ENCODE measurements around the gene LRRC36. TPM values are rescaled to one million over a fixed set of nuclear protein-coding genes. Genes with fewer than 3 reads are reported as not detected.
A peak's percentile ranks its signal among the peaks of the same experiment; 100 is the strongest.

LRRC36 gene
- total and polyA plus RNA-seq, 9 of the 15 experiments (the other 6 are each of a cell fraction or from before 2014, with no cell fraction given), result 0.09 to 0.40 (median 0.17) TPM; not detected in 1

DNA sequence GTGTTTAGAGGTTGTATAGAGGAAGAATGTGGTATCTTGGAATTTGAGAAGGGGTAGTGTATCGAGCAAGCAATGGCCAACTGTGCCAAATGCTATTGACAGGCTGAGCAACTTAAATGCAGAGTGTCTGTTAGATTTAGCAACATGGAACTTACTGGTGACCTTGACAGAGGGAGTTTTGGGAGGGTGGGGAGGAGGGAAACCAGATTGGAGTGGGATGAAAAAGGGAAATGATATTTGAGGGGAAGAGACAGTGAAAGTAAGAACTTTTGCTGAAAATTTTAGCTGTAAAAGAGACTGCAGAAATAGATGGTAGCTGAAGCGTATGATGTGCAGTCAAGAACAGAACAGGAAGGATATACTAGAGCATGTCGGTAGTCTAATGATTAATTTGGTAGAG is 1.1 kb downstream of the LRRC36 start:
- no peak for TF ChIP-seq FOXO4 (CRISPR knock-in tag; IDR thresholded peaks at IDR 0.05)
- TF ChIP-seq ZBTB49 (CRISPR knock-in tag; IDR thresholded peaks at IDR 0.05; ENCODE audit: borderline replicate concordance), result no peak
- 0 out of 2 replicates have a peak, but pooled peaks have one; percentile 35 for TF ChIP-seq ESRRA (IDR thresholded peaks at IDR 0.05; ENCODE audit: borderline replicate concordance, low read depth)
- BruUV-seq (replicated peaks), result no TSS peak
- no peaks in the 10 kb centered on the region for H3K9me1 ChIP-seq (ENCODE audit: control insufficient read depth, insufficient read depth, low read length)
- intact Hi-C loops (cut with micrococcal nuclease) (no loop called here), in situ Hi-C loops (cut with MboI) (no loop called here)
- WGBS (ENCODE audit: insufficient coverage, low coverage, missing lambda C conversion rate), result 45% methylated on average over 3 of the region's 3 CpGs
- no peak overlapping the region for H3K9ac ChIP-seq (ENCODE audit: insufficient read depth in 1 of 2, low read depth in 2 of 2, low read length in 2 of 2)
- ATAC-seq (no peak), DNase-seq (ENCODE audit: extremely low read depth in 1 of 4, low spot score in 3 of 4) (no peak), FAIRE-seq (no peak)
- 0 out of 2 replicates have a peak overlapping the region, but pooled peaks have one; percentile 26 for H2AFZ ChIP-seq (ENCODE audit: low read depth, low read length)
- no peaks in the 10 kb centered on the region for H3K9me3 ChIP-seq (replicated peaks; ENCODE audit: control insufficient read depth, insufficient read depth, low read depth, low read length)
- H3K4me3 ChIP-seq, result no peak overlapping the region
- H3K27me3 ChIP-seq (ENCODE audit: control insufficient read depth in 2 of 2, insufficient read depth in 2 of 2, low read length in 2 of 2), result 0 out of 5 replicates have a peak, but pooled peaks cover 0 to 2% of the 10 kb centered on the region in 2 experiments
- no peaks in the 10 kb centered on the region for H3K36me3 ChIP-seq (ENCODE audit: control insufficient read depth, insufficient read depth, low read length)
- no peak overlapping the region for H3K4me2 ChIP-seq (ENCODE audit: insufficient read depth, low read length)
- no peaks in the 10 kb centered on the region for H3K79me2 ChIP-seq (ENCODE audit: control insufficient read depth, insufficient read depth, low read length)
- H3K27ac ChIP-seq (ENCODE audit: extremely low read depth, low read depth, low read length), result no peak overlapping the region; the same call in 2 of the 3 replicates
- H3K4me1 ChIP-seq (replicated peaks in 1 of 2; ENCODE audit: control insufficient read depth in 2 of 2, insufficient read depth in 2 of 2, low read length in 2 of 2), result peaks cover 3 to 14% of the 10 kb centered on the region in 2 experiments; a peak in 3 of 5 replicates
- ChIA-PET CTCF (ENCODE audit: low intra/inter-chr PET ratio) (no interaction called here), POLR2A (interaction anchor here (0.6 to 1.4 kb wide), 2 partner anchors 50 to 158 kb away, joined by 3 to 4 read pairs; no protein-coding TSS in a partner anchor)
- no peaks in the 10 kb centered on the region for H4K20me1 ChIP-seq (replicated peaks; ENCODE audit: control insufficient read depth, insufficient read depth, low read length)

Data from K562 (cell line).